ENCODE results near the gene ZNRF1. TPM values are rescaled to one million over a fixed set of nuclear protein-coding genes. Genes with fewer than 3 reads are reported as not detected.
A peak's percentile ranks its signal among the peaks of the same experiment; 100 is the strongest.

The ZNRF1 gene
- total and polyA plus RNA-seq, 2 of the 13 experiments (the other 11 are each of a cell fraction or from before 2014, with no cell fraction given), result 43.9 to 58.7 TPM

DNA sequence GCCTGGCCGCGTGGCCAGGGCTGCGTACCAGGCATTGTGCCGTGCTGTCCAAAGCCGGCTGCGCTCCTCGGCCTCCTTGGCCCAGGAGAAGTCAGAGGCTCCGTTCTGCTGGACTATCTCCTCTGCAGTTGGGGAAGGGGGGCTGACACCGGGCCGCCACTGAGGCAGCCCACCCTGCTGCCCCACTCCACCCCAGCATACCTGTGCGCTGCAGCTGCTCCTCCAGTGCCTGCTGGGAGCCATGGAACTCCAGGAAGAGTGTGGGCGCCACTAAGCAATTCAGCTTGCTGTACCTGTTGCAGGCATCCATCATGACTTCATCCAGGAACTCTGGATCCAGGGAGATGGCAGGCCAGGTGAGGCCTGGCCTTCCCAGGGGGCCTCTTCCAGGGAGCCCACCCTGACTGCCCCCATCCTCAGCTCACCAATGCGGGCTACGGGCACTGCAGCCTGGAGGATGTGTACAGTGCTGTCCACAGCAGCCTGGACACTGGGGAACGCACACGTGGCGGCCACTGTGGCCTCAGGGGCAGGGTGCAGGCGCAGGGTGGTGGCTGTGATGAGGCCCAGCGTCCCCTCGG, 114.8 kb downstream of the ZNRF1 start:
- in situ Hi-C loops (cut with HindIII; ENCODE audit: extremely low pct_ligation_motif_present, low pct_unique_long_range_greater_than_20kb) (no loop called here), intact Hi-C loops (cut with micrococcal nuclease; ENCODE audit: unreplicated experiment) (no loop called here)
- H3K79me2 ChIP-seq (ENCODE audit: insufficient read depth, low read length), result peaks cover 7% of the 10 kb centered on the region
- H3K9me3 ChIP-seq (ENCODE audit: low read length), result no peaks in the 10 kb centered on the region
- H3K4me1 ChIP-seq (ENCODE audit: insufficient read depth, low read length), result peaks cover 73% of the 10 kb centered on the region
- WGBS (ENCODE audit: low lambda C conversion rate), result 100% methylated on average over 6 of the region's 20 CpGs
- H3K9ac ChIP-seq (ENCODE audit: insufficient read depth, low read depth, low read length), result no peak overlapping the region
- no peak overlapping the region for H2AFZ ChIP-seq (ENCODE audit: low read length)
- DNase-seq (ENCODE audit: low spot score), result no peak
- no TSS peak for BruUV-seq (replicated peaks)
- H3K4me3 ChIP-seq (replicated peaks in 1 of 3; ENCODE audit: insufficient read depth in 1 of 3, low read depth in 2 of 3, low read length in 3 of 3), result no peak overlapping the region
- H3K27ac ChIP-seq (ENCODE audit: extremely low read length, insufficient read depth, low read length), result no peak overlapping the region
- FAIRE-seq, result no peak
- no peaks in the 10 kb centered on the region for H4K20me1 ChIP-seq (ENCODE audit: insufficient read depth, low read length)
- H3K36me3 ChIP-seq (replicated peaks in 1 of 2; ENCODE audit: control insufficient read depth in 1 of 2, insufficient read depth in 2 of 2, low read length in 2 of 2), result peaks cover 7 to 8% of the 10 kb centered on the region in 2 experiments; a peak in 3 of 5 replicates
- no peak for ATAC-seq
- no peak overlapping the region for H3K4me2 ChIP-seq (ENCODE audit: low read depth, low read length)
- POLR2A ChIA-PET, result interaction anchor here (3.2 kb wide), 1 partner anchor 116 kb away, joined by 30 read pairs; the partner anchor contains the start of gene ZNRF1
- no peaks in the 10 kb centered on the region; a peak in 1 of 5 replicates for H3K27me3 ChIP-seq (ENCODE audit: control insufficient read depth in 1 of 2, insufficient read depth in 2 of 2, low read length in 2 of 2)
- CTCF ChIA-PET (ENCODE audit: low intra/inter-chr PET ratio, low total read pairs), result no interaction called here
- TF ChIP-seq, protein P1, sequence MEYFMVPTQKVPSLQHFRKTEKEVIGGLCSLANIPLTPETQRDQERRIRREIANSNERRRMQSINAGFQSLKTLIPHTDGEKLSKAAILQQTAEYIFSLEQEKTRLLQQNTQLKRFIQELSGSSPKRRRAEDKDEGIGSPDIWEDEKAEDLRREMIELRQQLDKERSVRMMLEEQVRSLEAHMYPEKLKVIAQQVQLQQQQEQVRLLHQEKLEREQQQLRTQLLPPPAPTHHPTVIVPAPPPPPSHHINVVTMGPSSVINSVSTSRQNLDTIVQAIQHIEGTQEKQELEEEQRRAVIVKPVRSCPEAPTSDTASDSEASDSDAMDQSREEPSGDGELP (IDR thresholded peaks at IDR 0.05; ENCODE audit: borderline replicate concordance, low read depth), result no peak
- TF ChIP-seq NFE2L1 (CRISPR knock-in tag; IDR thresholded peaks at IDR 0.05; ENCODE audit: borderline replicate concordance) (0 out of 2 replicates have a peak, but pooled peaks have one; percentile 58), ZNF75D (CRISPR knock-in tag; IDR thresholded peaks at IDR 0.05; ENCODE audit: borderline replicate concordance) (no peak), SOX6 (IDR thresholded peaks at IDR 0.05) (no peak), SOX6 (CRISPR knock-in tag; IDR thresholded peaks at IDR 0.05) (no peak), ELF1 (CRISPR knock-in tag; IDR thresholded peaks at IDR 0.05) (no peak), PCBP1 (IDR thresholded peaks at IDR 0.05; ENCODE audit: borderline replicate concordance, low read depth, low read length) (0 out of 2 replicates have a peak, but pooled peaks have one; percentile 54), ZNF776 (CRISPR knock-in tag; IDR thresholded peaks at IDR 0.05) (no peak), NAIF1 (CRISPR knock-in tag; IDR thresholded peaks at IDR 0.05; ENCODE audit: borderline replicate concordance) (no peak), ZFP41 (CRISPR knock-in tag; IDR thresholded peaks at IDR 0.05; ENCODE audit: borderline replicate concordance) (0 out of 2 replicates have a peak, but pooled peaks have one; percentile 65), TMF1 (CRISPR knock-in tag; IDR thresholded peaks at IDR 0.05; ENCODE audit: low read depth) (no peak), ZNF557 (CRISPR knock-in tag; IDR thresholded peaks at IDR 0.05) (no peak)
- TF ChIP-seq, protein P2, sequence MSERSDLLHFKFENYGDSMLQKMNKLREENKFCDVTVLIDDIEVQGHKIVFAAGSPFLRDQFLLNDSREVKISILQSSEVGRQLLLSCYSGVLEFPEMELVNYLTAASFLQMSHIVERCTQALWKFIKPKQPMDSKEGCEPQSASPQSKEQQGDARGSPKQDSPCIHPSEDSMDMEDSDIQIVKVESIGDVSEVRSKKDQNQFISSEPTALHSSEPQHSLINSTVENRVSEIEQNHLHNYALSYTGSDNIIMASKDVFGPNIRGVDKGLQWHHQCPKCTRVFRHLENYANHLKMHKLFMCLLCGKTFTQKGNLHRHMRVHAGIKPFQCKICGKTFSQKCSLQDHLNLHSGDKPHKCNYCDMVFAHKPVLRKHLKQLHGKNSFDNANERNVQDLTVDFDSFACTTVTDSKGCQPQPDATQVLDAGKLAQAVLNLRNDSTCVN (CRISPR knock-in tag; IDR thresholded peaks at IDR 0.05; ENCODE audit: borderline replicate concordance), result no peak
- TF ChIP-seq, protein P3, sequence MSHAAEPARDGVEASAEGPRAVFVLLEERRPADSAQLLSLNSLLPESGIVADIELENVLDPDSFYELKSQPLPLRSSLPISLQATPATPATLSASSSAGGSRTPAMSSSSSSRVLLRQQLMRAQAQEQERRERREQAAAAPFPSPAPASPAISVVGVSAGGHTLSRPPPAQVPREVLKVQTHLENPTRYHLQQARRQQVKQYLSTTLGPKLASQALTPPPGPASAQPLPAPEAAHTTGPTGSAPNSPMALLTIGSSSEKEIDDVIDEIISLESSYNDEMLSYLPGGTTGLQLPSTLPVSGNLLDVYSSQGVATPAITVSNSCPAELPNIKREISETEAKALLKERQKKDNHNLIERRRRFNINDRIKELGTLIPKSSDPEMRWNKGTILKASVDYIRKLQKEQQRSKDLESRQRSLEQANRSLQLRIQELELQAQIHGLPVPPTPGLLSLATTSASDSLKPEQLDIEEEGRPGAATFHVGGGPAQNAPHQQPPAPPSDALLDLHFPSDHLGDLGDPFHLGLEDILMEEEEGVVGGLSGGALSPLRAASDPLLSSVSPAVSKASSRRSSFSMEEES (CRISPR knock-in tag; IDR thresholded peaks at IDR 0.05), result no peak
- TF ChIP-seq, protein P4, sequence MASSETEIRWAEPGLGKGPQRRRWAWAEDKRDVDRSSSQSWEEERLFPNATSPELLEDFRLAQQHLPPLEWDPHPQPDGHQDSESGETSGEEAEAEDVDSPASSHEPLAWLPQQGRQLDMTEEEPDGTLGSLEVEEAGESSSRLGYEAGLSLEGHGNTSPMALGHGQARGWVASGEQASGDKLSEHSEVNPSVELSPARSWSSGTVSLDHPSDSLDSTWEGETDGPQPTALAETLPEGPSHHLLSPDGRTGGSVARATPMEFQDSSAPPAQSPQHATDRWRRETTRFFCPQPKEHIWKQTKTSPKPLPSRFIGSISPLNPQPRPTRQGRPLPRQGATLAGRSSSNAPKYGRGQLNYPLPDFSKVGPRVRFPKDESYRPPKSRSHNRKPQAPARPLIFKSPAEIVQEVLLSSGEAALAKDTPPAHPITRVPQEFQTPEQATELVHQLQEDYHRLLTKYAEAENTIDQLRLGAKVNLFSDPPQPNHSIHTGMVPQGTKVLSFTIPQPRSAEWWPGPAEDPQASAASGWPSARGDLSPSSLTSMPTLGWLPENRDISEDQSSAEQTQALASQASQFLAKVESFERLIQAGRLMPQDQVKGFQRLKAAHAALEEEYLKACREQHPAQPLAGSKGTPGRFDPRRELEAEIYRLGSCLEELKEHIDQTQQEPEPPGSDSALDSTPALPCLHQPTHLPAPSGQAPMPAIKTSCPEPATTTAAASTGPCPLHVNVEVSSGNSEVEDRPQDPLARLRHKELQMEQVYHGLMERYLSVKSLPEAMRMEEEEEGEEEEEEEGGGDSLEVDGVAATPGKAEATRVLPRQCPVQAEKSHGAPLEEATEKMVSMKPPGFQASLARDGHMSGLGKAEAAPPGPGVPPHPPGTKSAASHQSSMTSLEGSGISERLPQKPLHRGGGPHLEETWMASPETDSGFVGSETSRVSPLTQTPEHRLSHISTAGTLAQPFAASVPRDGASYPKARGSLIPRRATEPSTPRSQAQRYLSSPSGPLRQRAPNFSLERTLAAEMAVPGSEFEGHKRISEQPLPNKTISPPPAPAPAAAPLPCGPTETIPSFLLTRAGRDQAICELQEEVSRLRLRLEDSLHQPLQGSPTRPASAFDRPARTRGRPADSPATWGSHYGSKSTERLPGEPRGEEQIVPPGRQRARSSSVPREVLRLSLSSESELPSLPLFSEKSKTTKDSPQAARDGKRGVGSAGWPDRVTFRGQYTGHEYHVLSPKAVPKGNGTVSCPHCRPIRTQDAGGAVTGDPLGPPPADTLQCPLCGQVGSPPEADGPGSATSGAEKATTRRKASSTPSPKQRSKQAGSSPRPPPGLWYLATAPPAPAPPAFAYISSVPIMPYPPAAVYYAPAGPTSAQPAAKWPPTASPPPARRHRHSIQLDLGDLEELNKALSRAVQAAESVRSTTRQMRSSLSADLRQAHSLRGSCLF (CRISPR knock-in tag; IDR thresholded peaks at IDR 0.05; ENCODE audit: borderline replicate concordance), result no peak
- TF ChIP-seq, protein P5, sequence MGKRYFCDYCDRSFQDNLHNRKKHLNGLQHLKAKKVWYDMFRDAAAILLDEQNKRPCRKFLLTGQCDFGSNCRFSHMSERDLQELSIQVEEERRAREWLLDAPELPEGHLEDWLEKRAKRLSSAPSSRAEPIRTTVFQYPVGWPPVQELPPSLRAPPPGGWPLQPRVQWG (CRISPR knock-in tag; IDR thresholded peaks at IDR 0.05; ENCODE audit: borderline replicate concordance, low read depth), result no peak

All from HepG2 (cell line).